ENCODE measurements around the gene POC1A. TPM values are rescaled to one million over a fixed set of nuclear protein-coding genes. Genes with fewer than 3 reads are reported as not detected.

Gene POC1A
- total and polyA plus RNA-seq, 9 of the 15 experiments (the other 6 are each of a cell fraction or from before 2014, with no cell fraction given) = 7.2 to 17.5 (median 12.1) TPM

- DNase-seq (ENCODE audit: extremely low read depth in 1 of 4, low spot score in 3 of 4) (no peak), FAIRE-seq (no peak), ATAC-seq (no peak)
- Histone ChIP-seq H3K4me2 (ENCODE audit: insufficient read depth, low read length) (no peak overlapping the region), H3K36me3 (ENCODE audit: control insufficient read depth, insufficient read depth, low read length) (peaks cover 66% of the 10 kb centered on the region; the same call in 1 of the 3 replicates), H4K20me1 (replicated peaks; ENCODE audit: control insufficient read depth, insufficient read depth, low read length) (no peaks in the 10 kb centered on the region), H3K4me1 (replicated peaks in 1 of 2; ENCODE audit: control insufficient read depth in 2 of 2, insufficient read depth in 2 of 2, low read length in 2 of 2) (no peaks in the 10 kb centered on the region; a peak in 1 of 5 replicates), H3K9me1 (ENCODE audit: control insufficient read depth, insufficient read depth, low read length) (no peaks in the 10 kb centered on the region), H3K27ac (ENCODE audit: extremely low read depth, low read depth, low read length) (no peak overlapping the region), H3K27me3 (ENCODE audit: control insufficient read depth in 2 of 2, insufficient read depth in 2 of 2, low read length in 2 of 2) (no peaks in the 10 kb centered on the region), H3K9ac (ENCODE audit: insufficient read depth in 1 of 2, low read depth in 2 of 2, low read length in 2 of 2) (no peak overlapping the region), H2AFZ (ENCODE audit: low read depth, low read length) (no peak overlapping the region), H3K9me3 (replicated peaks; ENCODE audit: control insufficient read depth, insufficient read depth, low read depth, low read length) (no peaks in the 10 kb centered on the region), H3K4me3 (no peak overlapping the region), H3K79me2 (ENCODE audit: control insufficient read depth, insufficient read depth, low read length) (no peaks in the 10 kb centered on the region)
- BruUV-seq (replicated peaks) = no TSS peak
- intact Hi-C loops (cut with micrococcal nuclease) (loop anchor here (5.0 kb wide), 1 partner anchor 198 kb away; the partner anchor contains the start of genes PARP3 and RRP9), in situ Hi-C loops (cut with MboI) (no loop called here)
- ChIA-PET CTCF (ENCODE audit: low intra/inter-chr PET ratio) (no interaction called here), POLR2A (interaction anchor here (0.5 to 1.2 kb wide), 2 partner anchors 35 to 59 kb away, joined by 3 read pairs; no protein-coding TSS in a partner anchor)
- 77% methylated on average over 9 of the region's 9 CpGs for WGBS (ENCODE audit: insufficient coverage, low coverage, missing lambda C conversion rate)
- no peak for TF ChIP-seq ZBTB9 (CRISPR knock-in tag; IDR thresholded peaks at IDR 0.05)
- TF ChIP-seq CBX1 (IDR thresholded peaks at IDR 0.05; ENCODE audit: low read depth) = no peak
- TF ChIP-seq HMG20A (CRISPR knock-in tag; conservative IDR thresholded peaks at IDR 0.05) = no peak
- TF ChIP-seq TAL1 (IDR thresholded peaks at IDR 0.05) = no peak
- TF ChIP-seq TEAD2 (tag; IDR thresholded peaks at IDR 0.05) = no peak
- TF ChIP-seq MCM7 (IDR thresholded peaks at IDR 0.05) = no peak
- no peak for TF ChIP-seq ZBTB11 (CRISPR knock-in tag; IDR thresholded peaks at IDR 0.05)
- TF ChIP-seq PTRF (tag; IDR thresholded peaks at IDR 0.05) = no peak
- TF ChIP-seq MXD1 (CRISPR knock-in tag; IDR thresholded peaks at IDR 0.05; ENCODE audit: borderline replicate concordance, poor library complexity, severe bottlenecking) = no peak
Observed at GRCh38 chr3:52140000-52140399, 14.2 kb downstream of the POC1A start.

Measured in K562 (cell line).